HT1080 (cell line): Measurements from ENCODE around the gene CD93. TPM values are rescaled to one million over a fixed set of nuclear protein-coding genes. Genes with fewer than 3 reads are reported as not detected.

ENCODE experiments used
- DNase-seq: peaks from one replicate; pipeline ENCODE4 v3.0.0-alpha.2; 2015; ENCODE audit warnings: low read depth
- total RNA-seq: library from RNA; depleted of rRNA; stranded (reverse); fragments of >200 nt; shearing (Covaris generic); gene quantifications from 2 replicates; pipeline ENCODE4 v1.2.3, GENCODE V29; 2014

Gene CD93
- total RNA-seq, 1 experiment from 2014 or later, result 0.03 TPM

GRCh38 chr20:23120936-23121750, 35.0 kb upstream of the CD93 start:
- no peak for DNase-seq

GRCh38 chr20:23120261-23120660, 34.1 kb upstream of the CD93 start:
- no peak for DNase-seq

GRCh38 chr20:23119456-23120216, 33.5 kb upstream of the CD93 start:
- no peak for DNase-seq

GRCh38 chr20:23118766-23119165, 32.6 kb upstream of the CD93 start:
- no peak for DNase-seq

- DNase-seq, result no peak
These were observed 32.0 kb upstream of the CD93 start for GRCh38 chr20:23118144-23118543.

GRCh38 chr20:23117738-23118137, 31.6 kb upstream of the CD93 start:
- DNase-seq, result no peak

GRCh38 chr20:23116311-23117089, 30.4 kb upstream of the CD93 start:
- peak; percentile 38 for DNase-seq

- DNase-seq, result no peak
These were observed 29.7 kb upstream of the CD93 start for GRCh38 chr20:23115822-23116221.

- no peak for DNase-seq
These were observed 28.4 kb upstream of the CD93 start for GRCh38 chr20:23114448-23115082.

GRCh38 chr20:23114018-23114417, 27.9 kb upstream of the CD93 start:
- DNase-seq, result no peak

GRCh38 chr20:23112595-23112994, 26.5 kb upstream of the CD93 start:
- no peak for DNase-seq

GRCh38 chr20:23111944-23112342, 25.8 kb upstream of the CD93 start:
- DNase-seq, result no peak

- no peak for DNase-seq
These were observed 25.3 kb upstream of the CD93 start for GRCh38 chr20:23111307-23111943.

GRCh38 chr20:23108871-23109270, 22.7 kb upstream of the CD93 start:
- no peak for DNase-seq

GRCh38 chr20:23107466-23107865, 21.3 kb upstream of the CD93 start:
- DNase-seq, result no peak

- DNase-seq, result no peak
These were observed 20.2 kb upstream of the CD93 start for GRCh38 chr20:23106271-23106851.

- DNase-seq, result no peak
These were observed 19.1 kb upstream of the CD93 start for GRCh38 chr20:23105193-23105592.

GRCh38 chr20:23103284-23104018, 17.3 kb upstream of the CD93 start:
- DNase-seq, result peak; percentile 73

GRCh38 chr20:23101696-23102406, 15.7 kb upstream of the CD93 start:
- no peak for DNase-seq
